Gastrocnemius medialis (tissue), 4 donors: ENCODE data around the gene AIFM2. TPM values are rescaled to one million over a fixed set of nuclear protein-coding genes. Genes with fewer than 3 reads are reported as not detected.

ENCODE experiments used
- ATAC-seq, 2 donors: fragments of 150-250 bp; one replicate each; pipeline ENCODE4 v1.9.1; 2016
- DNase-seq, 2 donors: peaks; one replicate each; pipeline ENCODE4 v3.0.0-alpha.2; 2019
- H3K27ac ChIP-seq, 4 donors: fragments of 200-600 bp; sonication (generic); 1 replicate in 1 of 4; 2 replicates in 3 of 4; pipeline ENCODE4 v1.5.1; 2016 to 2018; ENCODE audit warnings: mild to moderate bottlenecking in 2 of 4, moderate library complexity in 1 of 4
- H3K27me3 ChIP-seq, 3 donors: fragments of 200-600 bp; sonication (generic) in 2 of 3; 1 replicate in 1 of 3; 2 replicates in 2 of 3; pipeline versions ENCODE4 v1.5.1 to v1.6.0; 2016 to 2019; ENCODE audit warnings: mild to moderate bottlenecking in 1 of 3, moderate library complexity in 1 of 3
- H3K36me3 ChIP-seq, 2 donors: fragments of 200-600 bp; sonication (generic) in 1 of 2; one replicate each; pipeline ENCODE4 v1.5.1; 2017 to 2018
- H3K4me1 ChIP-seq, 2 donors: fragments of 200-600 bp; sonication (generic) in 1 of 2; one replicate each; pipeline ENCODE4 v1.5.1; 2016 to 2017; ENCODE audit warnings: mild to moderate bottlenecking in 2 of 2
- H3K4me3 ChIP-seq, 4 donors: fragments of 200-600 bp; sonication (generic) in 3 of 4; 1 replicate in 1 of 4; 2 replicates in 3 of 4; pipeline ENCODE4 v1.5.1; 2016 to 2019; ENCODE audit warnings: mild to moderate bottlenecking in 2 of 4
- H3K9me3 ChIP-seq, 3 donors: fragments of 200-600 bp; sonication (generic) in 2 of 3; 1 replicate in 1 of 3; 2 replicates in 2 of 3; pipeline ENCODE4 v1.5.1; 2016 to 2019
- POLR2A ChIP-seq, 2 donors: fragments of 450-650 bp; IDR thresholded peaks; one replicate each; pipeline ENCODE4 v1.6.1; 2017; ENCODE audit warnings: antibody characterized with exemption in 2 of 2, mild to moderate bottlenecking in 2 of 2, moderate library complexity in 2 of 2
- in situ Hi-C, 4 donors: fragments of 200-750 bp; cut with MboI; loops; one replicate each; pipeline versions ENCODE4 v1.15.0 to v1.8.0; 2017; ENCODE audit warnings: low sequenced_read_pairs in 4 of 4
- intact Hi-C: fragments of 100-400 bp; cut with DNase I; formaldehyde crosslinking; loops from one replicate; pipeline ENCODE4 v1.15.1; 2023; ENCODE audit warnings: low total_unique reads
- total RNA-seq, 4 donors: library from RNA; depleted of rRNA; stranded (reverse); fragments of >200 nt; gene quantifications; one replicate each; pipeline versions ENCODE4 v1.1.0 to v1.2.3, GENCODE V29; 2016
- TF ChIP-seq, protein P1 (sequence below), 5 experiments: fragments of 450-650 bp in 3 of 5; fragments of 200-600 bp in 2 of 5; sonication (generic) in 2 of 5; IDR thresholded peaks in 4 of 5; conservative IDR thresholded peaks in 1 of 5; 1 replicate in 4 of 5; 2 replicates in 1 of 5; pipeline ENCODE4 v1.5.1; 2016 to 2019; ENCODE audit warnings: antibody characterized with exemption in 5 of 5, mild to moderate bottlenecking in 3 of 5, moderate library complexity in 3 of 5

The AIFM2 gene
- total RNA-seq, 4 donors from 2014 or later = 6.8 to 11.0 (median 9.8) TPM

DNA sequence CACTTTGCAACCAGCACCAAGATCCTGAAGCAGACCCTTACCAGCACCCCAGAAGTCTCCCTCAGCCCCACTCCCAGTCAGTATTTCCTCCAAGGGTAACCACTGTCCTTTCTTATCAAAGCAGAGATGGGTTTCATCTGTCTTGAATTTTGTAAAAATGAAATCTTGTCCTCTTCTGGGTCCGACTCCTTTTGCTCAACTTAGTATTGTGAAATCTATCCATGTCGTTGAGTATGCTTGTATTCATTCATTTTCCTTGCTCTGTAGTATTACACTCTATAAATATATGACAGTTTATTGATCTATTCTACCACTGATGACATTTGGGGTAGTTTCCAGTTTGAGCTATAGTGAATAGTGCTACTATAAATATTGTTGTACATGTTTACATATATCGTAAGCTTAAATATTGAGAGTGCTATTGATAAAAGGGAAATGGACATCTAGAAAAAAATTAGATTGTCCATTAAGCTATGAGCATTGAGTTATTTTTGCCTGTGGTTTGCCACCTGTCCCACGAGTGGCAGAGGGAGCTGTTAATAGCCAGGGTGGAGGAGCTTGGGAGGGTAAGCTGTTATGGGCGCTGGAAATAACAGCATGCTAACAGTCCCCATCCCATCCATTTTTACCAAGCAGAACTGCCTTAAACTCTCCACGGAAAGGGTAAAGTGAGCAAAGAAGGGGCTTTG is 36.5 kb downstream of the AIFM2 start:
- intact Hi-C loops = no loop called here
- no peak for ATAC-seq
- DNase-seq = no peak
- Histone ChIP-seq H3K4me1 (no peaks in the 10 kb centered on the region), H3K9me3 (no peaks in the 10 kb centered on the region), H3K27ac (no peak overlapping the region), H3K4me3 (no peak overlapping the region), H3K27me3 (no peaks in the 10 kb centered on the region), H3K36me3 (peaks cover 0 to 16% of the 10 kb centered on the region in 2 donors)
- no peak for TF ChIP-seq POLR2A (IDR thresholded peaks at IDR 0.05)
- TF ChIP-seq, protein P1, sequence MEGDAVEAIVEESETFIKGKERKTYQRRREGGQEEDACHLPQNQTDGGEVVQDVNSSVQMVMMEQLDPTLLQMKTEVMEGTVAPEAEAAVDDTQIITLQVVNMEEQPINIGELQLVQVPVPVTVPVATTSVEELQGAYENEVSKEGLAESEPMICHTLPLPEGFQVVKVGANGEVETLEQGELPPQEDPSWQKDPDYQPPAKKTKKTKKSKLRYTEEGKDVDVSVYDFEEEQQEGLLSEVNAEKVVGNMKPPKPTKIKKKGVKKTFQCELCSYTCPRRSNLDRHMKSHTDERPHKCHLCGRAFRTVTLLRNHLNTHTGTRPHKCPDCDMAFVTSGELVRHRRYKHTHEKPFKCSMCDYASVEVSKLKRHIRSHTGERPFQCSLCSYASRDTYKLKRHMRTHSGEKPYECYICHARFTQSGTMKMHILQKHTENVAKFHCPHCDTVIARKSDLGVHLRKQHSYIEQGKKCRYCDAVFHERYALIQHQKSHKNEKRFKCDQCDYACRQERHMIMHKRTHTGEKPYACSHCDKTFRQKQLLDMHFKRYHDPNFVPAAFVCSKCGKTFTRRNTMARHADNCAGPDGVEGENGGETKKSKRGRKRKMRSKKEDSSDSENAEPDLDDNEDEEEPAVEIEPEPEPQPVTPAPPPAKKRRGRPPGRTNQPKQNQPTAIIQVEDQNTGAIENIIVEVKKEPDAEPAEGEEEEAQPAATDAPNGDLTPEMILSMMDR (IDR thresholded peaks at IDR 0.05 in 4 of 5, conservative IDR thresholded peaks at IDR 0.05 in 1 of 5) = no peak
- in situ Hi-C loops = no loop called here

DNA sequence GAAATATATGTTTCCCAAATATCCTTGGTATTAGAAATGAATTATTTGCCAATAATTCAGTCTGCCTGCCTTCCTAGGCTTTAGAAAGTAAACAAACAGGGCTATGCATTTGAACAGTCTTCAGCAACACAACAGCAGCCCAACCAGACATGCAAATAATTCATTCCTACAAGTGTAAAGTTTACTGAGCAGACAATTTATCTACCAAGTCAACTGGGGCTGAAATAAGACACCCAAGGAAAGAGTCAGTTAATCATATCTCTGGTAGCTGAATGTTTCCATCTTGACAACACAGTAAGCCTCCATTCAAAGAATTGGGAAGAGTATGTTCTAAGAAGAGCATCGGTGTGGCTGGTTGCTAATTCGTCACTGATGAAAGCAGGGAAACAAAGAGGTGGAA is 38.4 kb downstream of the AIFM2 start:
- no peak overlapping the region for H3K4me3 ChIP-seq
- H3K4me1 ChIP-seq = no peaks in the 10 kb centered on the region
- no peak for ATAC-seq
- H3K27me3 ChIP-seq = no peaks in the 10 kb centered on the region
- DNase-seq = no peak
- peaks cover 0 to 11% of the 10 kb centered on the region in 2 donors for H3K36me3 ChIP-seq
- no peak overlapping the region for H3K27ac ChIP-seq
- TF ChIP-seq POLR2A (IDR thresholded peaks at IDR 0.05) = no peak
- TF ChIP-seq, protein P1 (IDR thresholded peaks at IDR 0.05 in 4 of 5, conservative IDR thresholded peaks at IDR 0.05 in 1 of 5) = no peak
- intact Hi-C loops (no loop called here), in situ Hi-C loops (no loop called here)
- H3K9me3 ChIP-seq = no peaks in the 10 kb centered on the region

DNA sequence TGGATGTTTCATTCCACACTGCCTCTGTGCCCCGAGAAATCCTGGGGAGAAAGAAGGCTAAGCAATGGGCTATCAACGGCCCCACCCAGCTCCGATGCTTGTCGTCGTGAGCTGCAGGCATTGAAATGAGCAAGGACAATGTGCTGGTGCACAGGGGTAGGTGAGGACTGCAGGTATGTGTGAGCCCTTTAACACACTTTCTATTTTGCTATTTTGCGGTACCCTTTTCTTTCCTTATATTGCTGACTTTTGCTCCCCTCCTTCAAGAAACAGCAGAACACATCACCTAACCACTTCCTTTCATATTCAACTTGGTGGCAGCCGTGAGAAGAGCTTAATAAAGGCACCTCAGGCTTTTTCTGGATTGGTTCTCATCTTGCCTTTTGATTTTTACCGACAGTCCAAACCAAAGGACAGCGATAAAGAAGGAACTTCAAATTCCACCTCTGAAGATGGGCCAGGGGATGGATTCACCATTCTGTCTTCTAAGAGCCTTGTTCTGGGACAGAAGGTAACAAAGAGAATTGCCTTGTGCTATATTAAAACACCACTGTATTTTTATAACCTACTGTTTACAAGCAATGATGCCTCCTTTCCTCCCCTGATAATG is 39.2 kb downstream of the AIFM2 start:
- H3K9me3 ChIP-seq = no peaks in the 10 kb centered on the region
- TF ChIP-seq POLR2A (IDR thresholded peaks at IDR 0.05) = no peak
- TF ChIP-seq, protein P1 (IDR thresholded peaks at IDR 0.05 in 4 of 5, conservative IDR thresholded peaks at IDR 0.05 in 1 of 5) = no peak
- in situ Hi-C loops (no loop called here), intact Hi-C loops (no loop called here)
- H3K4me3 ChIP-seq = no peak overlapping the region
- DNase-seq (no peak), ATAC-seq (no peak)
- H3K4me1 ChIP-seq = no peaks in the 10 kb centered on the region
- H3K27me3 ChIP-seq = no peaks in the 10 kb centered on the region
- H3K36me3 ChIP-seq = peaks cover 0 to 6% of the 10 kb centered on the region in 2 donors
- no peak overlapping the region for H3K27ac ChIP-seq

DNA sequence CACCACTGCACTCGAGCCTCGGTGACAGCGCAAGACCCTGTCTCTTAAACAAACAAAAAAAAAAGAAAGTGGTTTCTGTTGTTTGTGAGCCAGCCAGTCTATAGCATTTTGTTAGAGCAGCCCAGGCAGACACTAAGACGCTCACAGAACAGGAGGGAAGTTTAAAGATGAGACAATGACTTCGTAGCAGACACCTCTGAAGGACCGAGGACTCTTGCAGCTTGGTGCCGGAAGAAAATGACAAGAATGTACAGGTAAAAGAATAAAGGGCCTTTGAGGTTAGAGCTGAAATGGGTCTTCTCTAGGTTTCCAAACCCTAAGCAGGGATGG is 40.3 kb downstream of the AIFM2 start:
- H3K27me3 ChIP-seq = no peaks in the 10 kb centered on the region
- H3K36me3 ChIP-seq = peaks cover 0 to 4% of the 10 kb centered on the region in 2 donors
- no peak overlapping the region for H3K27ac ChIP-seq
- ATAC-seq (no peak), DNase-seq (no peak)
- intact Hi-C loops = no loop called here
- H3K4me1 ChIP-seq = no peaks in the 10 kb centered on the region
- TF ChIP-seq, protein P1 (IDR thresholded peaks at IDR 0.05 in 4 of 5, conservative IDR thresholded peaks at IDR 0.05 in 1 of 5) = no peak
- no peak for TF ChIP-seq POLR2A (IDR thresholded peaks at IDR 0.05)
- no peak overlapping the region for H3K4me3 ChIP-seq
- in situ Hi-C loops = no loop called here
- no peaks in the 10 kb centered on the region for H3K9me3 ChIP-seq
